ENCODE results near the gene ATP5PB.

Gene ATP5PB

GRCh38 chr1:111496398-111496797 lies 47.1 kb downstream of the ATP5PB start:
- DNase-seq, result no peak
- in situ Hi-C loops (cut with HindIII; ENCODE audit: low pct_ligation_motif_present, low pct_unique_long_range_greater_than_20kb, low sequenced_read_pairs), result no loop called here

- in situ Hi-C loops (cut with HindIII; ENCODE audit: low pct_ligation_motif_present, low pct_unique_long_range_greater_than_20kb, low sequenced_read_pairs), result no loop called here
- no peak for DNase-seq
These were observed 48.3 kb downstream of the ATP5PB start for GRCh38 chr1:111497592-111497991.

- DNase-seq, result no peak
- in situ Hi-C loops (cut with HindIII; ENCODE audit: low pct_ligation_motif_present, low pct_unique_long_range_greater_than_20kb, low sequenced_read_pairs), result no loop called here
These were observed 49.9 kb downstream of the ATP5PB start for GRCh38 chr1:111499026-111499785.

GRCh38 chr1:111501645-111502044 lies 52.4 kb downstream of the ATP5PB start:
- DNase-seq, result no peak
- in situ Hi-C loops (cut with HindIII; ENCODE audit: low pct_ligation_motif_present, low pct_unique_long_range_greater_than_20kb, low sequenced_read_pairs), result no loop called here

- DNase-seq, result no peak
- in situ Hi-C loops (cut with HindIII; ENCODE audit: low pct_ligation_motif_present, low pct_unique_long_range_greater_than_20kb, low sequenced_read_pairs), result no loop called here
These were observed 54.4 kb downstream of the ATP5PB start, which contains the start of the genes ADORA3 and TMIGD3 for GRCh38 chr1:111503585-111504060. Gene ADORA3 (minus strand): TSS chr1:111503633. CDS start chr1:111503354, 279 bp downstream. Gene TMIGD3 (minus strand): TSS chr1:111503633. CDS start chr1:111503354, 279 bp downstream.

- no peak for DNase-seq
- in situ Hi-C loops (cut with HindIII; ENCODE audit: low pct_ligation_motif_present, low pct_unique_long_range_greater_than_20kb, low sequenced_read_pairs), result no loop called here
These were observed 54.8 kb downstream of the ATP5PB start for GRCh38 chr1:111504097-111504496.

GRCh38 chr1:111505641-111506119 lies 56.4 kb downstream of the ATP5PB start:
- no peak for DNase-seq
- in situ Hi-C loops (cut with HindIII; ENCODE audit: low pct_ligation_motif_present, low pct_unique_long_range_greater_than_20kb, low sequenced_read_pairs), result no loop called here

GRCh38 chr1:111506561-111506960 lies 57.3 kb downstream of the ATP5PB start:
- no peak for DNase-seq
- in situ Hi-C loops (cut with HindIII; ENCODE audit: low pct_ligation_motif_present, low pct_unique_long_range_greater_than_20kb, low sequenced_read_pairs), result no loop called here

- in situ Hi-C loops (cut with HindIII; ENCODE audit: low pct_ligation_motif_present, low pct_unique_long_range_greater_than_20kb, low sequenced_read_pairs), result no loop called here
These were observed 58.3 kb downstream of the ATP5PB start for GRCh38 chr1:111507411-111508201.

GRCh38 chr1:111509997-111510375 lies 60.7 kb downstream of the ATP5PB start:
- in situ Hi-C loops (cut with HindIII; ENCODE audit: low pct_ligation_motif_present, low pct_unique_long_range_greater_than_20kb, low sequenced_read_pairs), result no loop called here
- DNase-seq, result no peak

More at GRCh38 chr1:111507411-111508201, 58.3 kb downstream of the ATP5PB start:
- no peak for DNase-seq

GRCh38 chr1:111511370-111511769 lies 62.1 kb downstream of the ATP5PB start:
- DNase-seq, result no peak
- in situ Hi-C loops (cut with HindIII; ENCODE audit: low pct_ligation_motif_present, low pct_unique_long_range_greater_than_20kb, low sequenced_read_pairs), result no loop called here

Measured in ACHN (cell line).